Activated CD4-positive, CD25-positive, alpha-beta regulatory T cell treated with anti-CD3 and anti-CD28 coated beads, Interleukin-2, amount 50 U/mL, for 24 hours (primary cell): ENCODE results near the gene TYW1B.
"Not testable (repeated sequence)": the region's sequence is repeated elsewhere in the genome, so short reads cannot be mapped to it uniquely, and the experiment has no call there.

Experiments
- ATAC-seq, 2 donors: fragments of 150-1000 bp; cut with Tn5 transposase; one replicate each; pipeline ENCODE4 v1.10.0; 2021; ENCODE audit warnings: mild to moderate bottlenecking in 1 of 2, moderate library complexity in 1 of 2

Gene TYW1B

DNA sequence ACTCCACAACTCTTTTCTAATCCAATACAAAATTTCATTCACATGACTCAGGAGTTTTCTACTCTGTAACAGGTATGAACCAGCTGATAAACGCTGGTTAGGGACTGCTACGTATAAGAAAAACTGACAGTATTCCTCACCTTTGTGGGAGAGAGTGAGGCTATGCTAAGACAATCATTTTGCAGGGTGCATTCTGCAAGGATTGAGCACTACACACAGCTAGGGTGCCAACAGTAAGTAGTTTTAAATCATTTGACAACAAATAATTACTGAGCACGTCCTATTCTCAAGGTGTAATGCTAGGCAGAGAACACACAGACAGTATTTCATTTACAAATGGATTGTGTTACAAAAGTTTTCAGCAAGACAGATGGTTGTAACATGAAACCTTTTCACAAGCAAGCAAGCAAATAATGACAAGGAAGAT lies 206.2 kb downstream of the TYW1B start:
- ATAC-seq: not testable (repeated sequence)

- ATAC-seq: not testable (repeated sequence)
Measured at GRCh38 chr7:72620923-72621322, 207.1 kb downstream of the TYW1B start.

DNA sequence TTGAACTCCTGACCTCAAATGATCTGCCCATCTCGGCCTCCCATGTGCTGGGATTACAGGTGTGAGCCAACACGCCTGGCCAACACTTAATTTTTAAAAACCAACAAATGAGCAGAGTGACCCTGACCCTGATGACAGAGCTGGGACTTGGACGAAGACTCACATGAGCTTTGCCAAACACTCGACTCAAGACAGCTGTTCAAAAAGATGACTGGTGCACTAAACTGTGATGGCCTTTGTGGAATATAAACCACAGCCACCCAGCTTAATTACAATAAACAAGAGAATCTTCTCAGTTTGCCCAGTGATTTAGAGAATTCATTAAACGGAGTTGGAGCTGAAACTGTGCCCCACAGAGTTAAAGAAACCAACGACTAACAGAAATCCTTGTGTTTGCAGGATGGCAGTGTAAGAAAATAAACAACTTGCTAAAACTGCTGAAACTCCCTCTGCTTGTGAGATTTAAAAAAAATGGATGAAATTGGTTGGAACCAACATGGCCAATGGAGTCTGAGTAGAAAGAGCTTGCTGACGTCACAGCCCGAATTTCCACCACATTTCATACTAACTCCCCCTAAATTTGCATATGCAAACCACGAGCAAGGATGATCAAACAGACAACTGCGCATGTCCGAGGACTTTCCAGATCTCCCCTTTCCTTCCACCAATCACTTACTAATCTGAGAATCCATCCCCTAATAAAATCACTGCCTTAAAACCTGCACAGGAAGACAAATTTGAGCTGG lies 209.4 kb downstream of the TYW1B start:
- not testable (repeated sequence) for ATAC-seq

GRCh38 chr7:72609761-72610160 lies 218.2 kb downstream of the TYW1B start:
- ATAC-seq: not testable (repeated sequence)

- not testable (repeated sequence) for ATAC-seq
Measured at GRCh38 chr7:72607988-72608387, 220.0 kb downstream of the TYW1B start.

- ATAC-seq: not testable (repeated sequence)
Measured at GRCh38 chr7:72605863-72606431, 222.1 kb downstream of the TYW1B start.

GRCh38 chr7:72604771-72605611 lies 223.0 kb downstream of the TYW1B start:
- not testable (repeated sequence) for ATAC-seq

- ATAC-seq: not testable (repeated sequence)
Measured at GRCh38 chr7:72603476-72603875, 224.5 kb downstream of the TYW1B start.

DNA sequence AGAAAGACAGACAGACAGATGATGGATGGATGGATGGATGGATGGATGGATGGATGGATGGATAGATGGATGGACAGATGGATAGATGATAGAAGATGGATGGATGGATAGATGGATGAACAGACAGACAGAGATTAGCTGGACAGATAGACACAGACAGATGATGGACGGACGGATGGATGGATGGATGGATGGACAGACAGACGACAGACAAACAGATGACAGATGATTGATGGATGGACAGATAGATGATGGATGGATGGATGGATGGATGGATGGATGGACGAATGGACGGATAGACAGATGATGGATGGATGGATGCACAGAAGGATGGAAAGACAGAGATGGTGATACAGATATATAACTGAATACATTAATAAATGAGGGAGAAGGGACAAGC lies 224.9 kb downstream of the TYW1B start:
- ATAC-seq: no peak

- not testable (repeated sequence) for ATAC-seq
Measured at GRCh38 chr7:72601683-72602082, 226.3 kb downstream of the TYW1B start.

DNA sequence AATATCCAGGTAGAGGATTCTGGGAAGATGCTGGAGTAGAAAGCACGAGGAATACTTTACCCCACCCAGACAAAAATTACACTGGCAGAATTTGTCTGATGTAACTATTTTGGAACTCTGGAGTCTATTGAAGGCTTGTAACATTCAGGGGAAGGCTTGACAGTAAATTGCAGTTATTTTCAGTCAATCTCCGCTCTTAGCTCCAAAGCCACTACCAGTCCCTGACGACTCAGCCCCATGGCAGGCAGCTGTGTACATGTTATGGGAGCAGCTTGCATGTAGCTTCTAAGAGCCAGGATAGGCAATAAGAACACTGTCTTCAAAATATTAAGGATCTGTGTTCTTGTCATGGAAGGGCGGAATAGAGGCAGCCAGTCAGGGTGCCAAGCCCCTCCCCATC lies 238.0 kb downstream of the TYW1B start:
- ATAC-seq: not testable (repeated sequence)

- ATAC-seq: not testable (repeated sequence)
Measured at GRCh38 chr7:72587267-72587666, 240.7 kb downstream of the TYW1B start.

GRCh38 chr7:72584576-72584975 lies 243.4 kb downstream of the TYW1B start:
- not testable (repeated sequence) for ATAC-seq

DNA sequence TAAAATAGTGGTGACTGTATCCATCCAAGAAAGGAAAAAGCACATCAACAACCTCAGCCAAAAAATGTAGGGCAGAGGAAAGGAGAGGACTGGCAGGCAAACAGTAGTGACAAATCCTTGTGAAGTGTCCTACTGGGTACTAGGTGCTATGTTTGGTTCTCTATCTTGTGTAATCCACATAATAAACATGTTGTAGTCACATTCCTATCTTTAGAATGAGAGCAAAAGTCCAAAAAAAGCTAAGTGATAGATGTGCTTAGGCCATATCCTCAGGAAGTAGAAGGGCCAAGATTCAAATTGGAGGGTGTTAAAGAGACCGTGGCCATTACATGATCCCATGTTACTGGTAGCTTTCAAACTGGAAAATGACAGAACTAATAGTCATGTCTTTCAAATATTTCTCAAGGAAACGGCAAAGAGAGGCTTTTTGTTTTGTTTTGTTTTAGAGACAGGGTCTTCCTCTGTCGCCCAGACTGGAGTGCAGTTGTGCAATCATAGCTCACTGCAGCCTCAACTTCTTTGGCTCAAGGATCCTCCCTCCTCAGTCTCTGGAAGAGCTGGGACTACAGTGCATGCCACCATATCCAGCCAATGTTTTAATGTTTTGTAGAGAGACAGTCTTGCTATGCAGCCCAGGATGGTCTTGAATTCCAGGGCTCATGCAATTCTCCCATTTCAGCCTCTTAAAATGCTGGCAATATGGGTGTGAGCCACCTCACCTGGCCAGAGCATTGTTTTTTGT lies 244.2 kb downstream of the TYW1B start:
- not testable (repeated sequence) for ATAC-seq

DNA sequence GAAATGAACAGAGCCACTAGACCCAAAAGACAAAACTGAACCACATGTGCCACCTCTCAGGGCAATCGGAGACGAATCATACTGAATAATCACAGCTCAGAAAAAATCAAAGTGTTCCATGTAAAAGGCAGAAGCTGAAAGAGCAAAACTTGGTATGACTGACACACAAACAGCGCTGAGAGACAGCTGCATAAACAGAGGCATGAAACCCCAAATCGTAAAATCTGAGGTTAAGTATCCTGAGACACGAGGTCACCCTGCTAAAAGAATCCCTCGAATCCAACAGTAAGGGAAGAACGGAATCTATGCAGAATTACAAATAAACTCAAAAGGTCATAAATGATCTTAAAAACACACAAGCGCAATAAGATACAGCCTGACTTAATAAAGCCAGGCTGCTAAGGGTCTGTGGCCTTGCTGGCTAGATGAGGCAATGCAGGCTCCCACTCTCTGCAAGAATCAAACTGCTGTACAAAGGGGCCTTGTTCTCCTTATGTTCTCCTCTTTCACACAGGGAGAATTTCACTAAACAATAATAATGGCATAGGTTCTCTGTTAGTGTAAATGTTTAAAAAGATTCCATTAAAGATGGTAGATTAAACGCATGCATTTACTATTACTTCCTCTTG lies 247.7 kb downstream of the TYW1B start:
- not testable (repeated sequence) for ATAC-seq

- no peak for ATAC-seq
Measured at GRCh38 chr7:72577107-72577506, 250.9 kb downstream of the TYW1B start.

- not testable (repeated sequence) for ATAC-seq
Measured at GRCh38 chr7:72561988-72562387, 266.0 kb downstream of the TYW1B start.

- ATAC-seq: not testable (repeated sequence)
Measured at GRCh38 chr7:72559546-72559945, 268.5 kb downstream of the TYW1B start.

- ATAC-seq: not testable (repeated sequence)
Measured at GRCh38 chr7:72556733-72557132, 271.3 kb downstream of the TYW1B start.

DNA sequence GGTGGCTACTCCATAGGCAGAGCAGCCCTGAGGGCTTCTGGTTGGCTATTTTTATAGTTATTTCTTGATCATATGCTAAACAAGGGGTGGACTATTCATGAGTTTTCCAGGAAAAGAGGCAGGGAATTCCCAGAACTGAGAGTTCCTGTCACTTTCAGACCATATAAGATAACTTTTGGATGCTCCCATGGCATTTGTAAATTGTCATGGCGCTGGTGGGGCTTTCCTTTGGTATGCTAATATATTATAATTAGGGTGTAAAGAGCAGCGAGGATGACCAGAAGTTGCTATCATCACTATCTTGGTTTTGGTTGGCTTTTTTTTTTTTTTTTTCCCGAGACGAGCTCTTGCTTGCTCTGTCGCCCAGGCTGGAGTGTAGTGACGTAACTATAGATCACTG lies 272.8 kb downstream of the TYW1B start:
- ATAC-seq: not testable (repeated sequence)

- not testable (repeated sequence) for ATAC-seq
Measured at GRCh38 chr7:72554401-72554800, 273.6 kb downstream of the TYW1B start.

DNA sequence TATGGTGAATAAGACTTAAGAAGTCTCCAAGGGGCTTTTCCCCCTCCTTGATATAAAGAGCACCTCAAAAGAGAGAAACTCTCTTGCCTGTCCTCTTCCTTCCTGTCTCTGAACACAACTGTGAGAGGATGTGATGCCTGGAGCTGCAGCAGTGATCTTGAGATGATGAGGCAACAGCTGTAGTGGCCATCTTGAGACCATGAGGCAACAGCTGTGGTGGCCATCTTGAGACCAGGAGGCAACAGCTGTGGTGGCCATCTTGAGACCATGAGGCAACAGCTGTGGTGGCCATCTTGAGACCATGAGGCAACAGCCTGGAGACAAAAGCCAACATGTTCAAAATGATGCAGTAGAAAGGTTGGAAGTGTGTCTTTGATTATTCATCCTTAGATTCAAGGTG lies 277.5 kb downstream of the TYW1B start:
- ATAC-seq: not testable (repeated sequence)
